ENCODE measurements around the gene GALK2.

Gene GALK2

GRCh38 chr15:49270541-49271421 lies 100.7 kb downstream of the GALK2 start:
- no peak for FAIRE-seq
- TF ChIP-seq, protein P1, sequence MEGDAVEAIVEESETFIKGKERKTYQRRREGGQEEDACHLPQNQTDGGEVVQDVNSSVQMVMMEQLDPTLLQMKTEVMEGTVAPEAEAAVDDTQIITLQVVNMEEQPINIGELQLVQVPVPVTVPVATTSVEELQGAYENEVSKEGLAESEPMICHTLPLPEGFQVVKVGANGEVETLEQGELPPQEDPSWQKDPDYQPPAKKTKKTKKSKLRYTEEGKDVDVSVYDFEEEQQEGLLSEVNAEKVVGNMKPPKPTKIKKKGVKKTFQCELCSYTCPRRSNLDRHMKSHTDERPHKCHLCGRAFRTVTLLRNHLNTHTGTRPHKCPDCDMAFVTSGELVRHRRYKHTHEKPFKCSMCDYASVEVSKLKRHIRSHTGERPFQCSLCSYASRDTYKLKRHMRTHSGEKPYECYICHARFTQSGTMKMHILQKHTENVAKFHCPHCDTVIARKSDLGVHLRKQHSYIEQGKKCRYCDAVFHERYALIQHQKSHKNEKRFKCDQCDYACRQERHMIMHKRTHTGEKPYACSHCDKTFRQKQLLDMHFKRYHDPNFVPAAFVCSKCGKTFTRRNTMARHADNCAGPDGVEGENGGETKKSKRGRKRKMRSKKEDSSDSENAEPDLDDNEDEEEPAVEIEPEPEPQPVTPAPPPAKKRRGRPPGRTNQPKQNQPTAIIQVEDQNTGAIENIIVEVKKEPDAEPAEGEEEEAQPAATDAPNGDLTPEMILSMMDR (IDR thresholded peaks at IDR 0.05; ENCODE audit: insufficient read depth, missing control alignments): no peak
- no peak for DNase-seq (ENCODE audit: insufficient read length, low spot score)

DNA sequence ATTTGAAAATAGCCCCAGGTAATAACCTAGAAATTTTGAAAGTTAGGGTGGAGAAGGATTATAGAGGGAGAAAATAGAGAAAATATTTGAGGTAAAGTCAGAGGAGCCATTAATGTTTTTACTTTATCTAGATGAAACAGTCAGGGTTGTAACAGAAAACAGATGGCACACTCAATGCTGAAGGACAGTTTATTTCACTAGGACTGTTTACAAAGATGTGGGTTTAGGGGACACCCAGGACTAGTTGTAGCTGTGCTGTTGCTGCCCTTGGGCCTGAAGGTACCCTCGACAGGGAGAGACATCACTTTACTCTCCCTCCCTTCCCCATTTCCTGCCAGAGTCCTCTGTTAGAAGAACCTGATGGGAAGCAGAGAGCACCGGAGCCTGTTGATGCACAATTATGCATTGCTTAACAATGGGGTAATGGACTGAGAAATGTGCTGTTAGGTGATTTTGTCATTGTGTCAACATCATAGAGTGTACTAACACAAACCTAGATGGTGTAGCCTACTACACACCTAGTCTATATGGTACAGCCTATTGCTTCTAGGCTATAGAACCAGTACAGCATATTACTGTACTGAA lies 103.8 kb downstream of the GALK2 start:
- FAIRE-seq (no peak), DNase-seq (ENCODE audit: insufficient read length, low spot score) (no peak)
- TF ChIP-seq, protein P1 (IDR thresholded peaks at IDR 0.05; ENCODE audit: insufficient read depth, missing control alignments): no peak

GRCh38 chr15:49278751-49279150 lies 108.7 kb downstream of the GALK2 start:
- DNase-seq (ENCODE audit: insufficient read length, low spot score): no peak
- TF ChIP-seq, protein P1 (IDR thresholded peaks at IDR 0.05; ENCODE audit: insufficient read depth, missing control alignments): no peak
- FAIRE-seq: no peak

DNA sequence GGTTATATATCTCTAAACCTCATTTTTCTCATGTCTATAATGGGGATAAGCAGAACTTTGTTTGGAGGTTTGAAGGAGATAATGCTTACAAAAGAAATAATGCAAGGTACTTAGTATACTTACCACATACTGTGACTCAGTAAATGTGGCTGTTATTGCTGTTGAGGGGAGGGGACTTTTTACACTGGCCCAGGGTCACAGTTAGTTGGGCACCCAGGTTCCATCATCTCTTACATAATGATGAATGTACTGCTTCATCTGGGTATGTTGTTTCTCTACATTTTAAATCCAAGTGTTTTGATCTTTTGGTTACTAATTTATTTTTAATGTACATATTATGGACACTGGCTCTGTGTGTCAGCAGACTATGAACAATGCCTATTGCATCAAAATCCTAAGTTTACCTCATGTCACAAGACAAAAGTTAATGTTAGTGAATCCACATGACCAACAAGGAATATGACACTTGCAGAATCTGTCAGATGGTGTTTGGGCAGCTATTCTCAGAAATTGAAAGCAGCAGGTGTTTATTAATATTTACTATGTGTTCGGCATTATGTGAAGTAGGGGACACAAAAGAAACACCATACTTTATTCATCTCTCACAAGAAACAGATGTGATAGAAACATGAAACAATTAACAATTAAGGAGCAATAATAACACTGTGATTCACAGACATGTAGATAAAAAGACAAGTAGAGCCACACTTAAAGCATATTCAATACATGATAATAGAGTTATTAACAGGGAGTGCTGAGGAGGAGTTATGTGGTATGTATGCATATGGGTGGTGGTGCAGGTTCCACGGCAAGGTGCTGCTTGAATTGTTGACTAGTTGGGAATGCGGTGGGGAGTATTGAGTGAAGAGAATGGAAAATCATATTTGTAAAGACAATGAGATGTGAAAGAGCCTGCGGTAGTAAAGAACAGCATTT lies 109.7 kb downstream of the GALK2 start:
- FAIRE-seq (no peak), DNase-seq (ENCODE audit: insufficient read length, low spot score) (no peak)
- TF ChIP-seq, protein P1 (IDR thresholded peaks at IDR 0.05; ENCODE audit: insufficient read depth, missing control alignments): no peak

- TF ChIP-seq, protein P1 (IDR thresholded peaks at IDR 0.05; ENCODE audit: insufficient read depth, missing control alignments): no peak
- FAIRE-seq (no peak), DNase-seq (ENCODE audit: insufficient read length, low spot score) (no peak)
These were observed 112.3 kb downstream of the GALK2 start for GRCh38 chr15:49282366-49282765.

DNA sequence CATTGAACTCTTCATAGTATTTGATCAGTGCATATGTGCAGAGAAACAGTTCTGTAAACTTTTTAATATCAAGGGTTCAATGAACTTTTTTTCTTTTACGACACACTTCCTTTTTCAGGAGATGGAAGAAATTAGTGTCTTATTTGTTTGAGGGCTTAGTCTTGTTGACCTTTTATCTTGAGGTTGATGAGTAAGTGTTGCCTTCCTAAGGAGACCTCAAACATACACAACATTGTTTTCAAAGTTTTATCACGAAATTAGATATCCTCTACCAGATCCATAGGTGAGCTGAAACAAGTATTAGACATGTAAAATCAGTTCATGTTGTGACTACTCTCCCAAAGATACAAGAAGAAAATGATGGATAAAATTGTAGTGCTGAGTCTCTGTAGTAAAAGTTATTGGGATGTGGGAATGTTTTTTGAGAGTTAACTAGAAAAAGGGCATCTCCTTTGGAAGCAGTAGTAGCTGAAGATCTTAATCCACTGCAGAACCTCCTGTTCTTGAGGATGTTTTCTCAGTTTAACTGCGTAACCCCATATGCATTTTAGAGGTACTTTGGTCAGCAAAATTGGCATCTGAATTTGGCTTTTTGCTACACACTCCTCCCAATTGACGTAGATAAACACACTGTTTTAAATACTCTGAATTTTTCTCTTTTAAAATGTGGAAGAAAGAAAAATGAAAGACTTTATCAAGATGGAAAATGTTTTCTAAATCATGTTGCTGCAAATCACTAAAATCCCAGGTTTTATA lies 116.8 kb downstream of the GALK2 start:
- DNase-seq (ENCODE audit: insufficient read length, low spot score) (no peak), FAIRE-seq (no peak)
- TF ChIP-seq, protein P1 (IDR thresholded peaks at IDR 0.05; ENCODE audit: insufficient read depth, missing control alignments): no peak

Data from D721Med (cell line).